Inflammatory macrophage treated with lipopolysaccharide for 1 hour (primary cell): ENCODE measurements around the gene PPP2CA.
"Not testable (repeated sequence)": the region's sequence is repeated elsewhere in the genome, so short reads cannot be mapped to it uniquely, and the experiment has no call there.

ENCODE experiments used
- DNase-seq, 2 donors: peaks; one replicate each; pipeline ENCODE4 v3.0.0-alpha.2; 2020 to 2022

PPP2CA gene

GRCh38 chr5:134225780-134226440 lies at the start of gene PPP2CA:
PPP2CA (minus strand) TSS chr5:134226073; CDS start chr5:134225861, 212 bp downstream.
- peak; percentile 98 to 100 for DNase-seq

- DNase-seq = no peak
Measured at GRCh38 chr5:134273642-134274395, 47.9 kb upstream of the PPP2CA start.

GRCh38 chr5:134271059-134271458 lies 45.2 kb upstream of the PPP2CA start:
- no peak for DNase-seq

GRCh38 chr5:134268919-134269318 lies 43.0 kb upstream of the PPP2CA start:
- DNase-seq = no peak

GRCh38 chr5:134268019-134268601 lies 42.2 kb upstream of the PPP2CA start:
- no peak for DNase-seq

GRCh38 chr5:134267366-134268018 lies 41.6 kb upstream of the PPP2CA start:
- DNase-seq = no peak

- no peak for DNase-seq
Measured at GRCh38 chr5:134263801-134264200, 37.9 kb upstream of the PPP2CA start.

GRCh38 chr5:134262629-134263028 lies 36.8 kb upstream of the PPP2CA start:
- not testable (repeated sequence) for DNase-seq

GRCh38 chr5:134258896-134259295 lies 33.0 kb upstream of the PPP2CA start:
- no peak for DNase-seq

- DNase-seq = no peak
Measured at GRCh38 chr5:134257176-134257575, 31.3 kb upstream of the PPP2CA start.

- DNase-seq = no peak
Measured at GRCh38 chr5:134255418-134256150, 29.7 kb upstream of the PPP2CA start.

GRCh38 chr5:134253368-134254153 lies 27.7 kb upstream of the PPP2CA start:
- DNase-seq = not testable (repeated sequence)

GRCh38 chr5:134252671-134253070 lies 26.8 kb upstream of the PPP2CA start:
- peak; percentile 61 to 93 for DNase-seq

- no peak for DNase-seq
Measured at GRCh38 chr5:134250949-134251348, 25.1 kb upstream of the PPP2CA start.

- peak; percentile 91 to 98 for DNase-seq
Measured at GRCh38 chr5:134249469-134250379, 23.9 kb upstream of the PPP2CA start.

- peak in 1 of 2 donors; percentile 25 for DNase-seq
Measured at GRCh38 chr5:134248256-134248655, 22.4 kb upstream of the PPP2CA start.

- peak in 1 of 2 donors; percentile 21 for DNase-seq
Measured at GRCh38 chr5:134247428-134248224, 21.8 kb upstream of the PPP2CA start.

- no peak for DNase-seq
Measured at GRCh38 chr5:134246771-134247427, 21.0 kb upstream of the PPP2CA start.

GRCh38 chr5:134245692-134246091 lies 19.8 kb upstream of the PPP2CA start:
- DNase-seq = no peak
